ACC112 (cell line): Measurements from ENCODE around the gene TMPRSS9.

Experiments used
- H2AFZ ChIP-seq: fragments of 200-600 bp; sonication (generic); one replicate; pipeline ENCODE4 v1.6.0; 2017; ENCODE audit warnings: antibody characterized with exemption, low read length; ENCODE audit not compliant: unreplicated experiment
- H3K27ac ChIP-seq: fragments of 200-600 bp; sonication (generic); 2 replicates; pipeline ENCODE4 v1.5.1; 2014; ENCODE audit warnings: low read depth, mild to moderate bottlenecking, antibody characterized with exemption, low read length, moderate library complexity
- H3K27me3 ChIP-seq: fragments of 200-600 bp; sonication (generic); 2 replicates; pipeline ENCODE4 v1.6.1; 2014; ENCODE audit warnings: mild to moderate bottlenecking, antibody characterized with exemption, low read length, moderate library complexity, mixed read lengths; ENCODE audit not compliant: insufficient read depth
- H3K36me3 ChIP-seq: fragments of 200-600 bp; sonication (generic); 2 replicates; pipeline ENCODE4 v1.6.1; 2016; ENCODE audit warnings: mild to moderate bottlenecking, antibody characterized with exemption, low read length, moderate library complexity, mixed read lengths; ENCODE audit not compliant: insufficient read depth
- H3K4me1 ChIP-seq: fragments of 200-600 bp; sonication (generic); one replicate; pipeline ENCODE4 v1.6.1; 2016; ENCODE audit warnings: low read length, mixed read lengths; ENCODE audit not compliant: insufficient read depth, unreplicated experiment, control insufficient read depth
- H3K4me3 ChIP-seq: fragments of 200-600 bp; sonication (generic); 2 replicates; pipeline ENCODE4 v1.5.1; 2014; ENCODE audit warnings: mild to moderate bottlenecking, low read depth, low read length
- H3K79me2 ChIP-seq: fragments of 200-600 bp; sonication (generic); one replicate; pipeline ENCODE4 v1.6.0; 2016; ENCODE audit warnings: low read length; ENCODE audit not compliant: control insufficient read depth, unreplicated experiment, insufficient read depth

The TMPRSS9 gene

GRCh38 chr19:2363419-2363818, 3.4 kb downstream of the TMPRSS9 start:
- H3K36me3 ChIP-seq, result no peaks in the 10 kb centered on the region
- no peaks in the 10 kb centered on the region for H3K79me2 ChIP-seq
- H2AFZ ChIP-seq, result no peak overlapping the region
- no peak overlapping the region for H3K4me3 ChIP-seq
- H3K27me3 ChIP-seq, result peaks cover 11% of the 10 kb centered on the region; the same call in 1 of the 2 replicates
- H3K4me1 ChIP-seq, result no peaks in the 10 kb centered on the region
- H3K27ac ChIP-seq, result no peak overlapping the region

- Histone ChIP-seq H3K27me3 (peaks cover 4% of the 10 kb centered on the region; the same call in 1 of the 2 replicates), H3K27ac (no peak overlapping the region), H3K79me2 (no peaks in the 10 kb centered on the region), H2AFZ (no peak overlapping the region), H3K4me3 (no peak overlapping the region), H3K4me1 (no peaks in the 10 kb centered on the region), H3K36me3 (no peaks in the 10 kb centered on the region)
Observed at GRCh38 chr19:2365201-2365970, 5.3 kb downstream of the TMPRSS9 start.

GRCh38 chr19:2371656-2372055, 11.6 kb downstream of the TMPRSS9 start:
- H3K27ac ChIP-seq, result no peak overlapping the region
- no peak overlapping the region for H2AFZ ChIP-seq
- H3K4me1 ChIP-seq, result peaks cover 8% of the 10 kb centered on the region
- no peaks in the 10 kb centered on the region for H3K36me3 ChIP-seq
- H3K4me3 ChIP-seq, result no peak overlapping the region
- H3K79me2 ChIP-seq, result no peaks in the 10 kb centered on the region
- H3K27me3 ChIP-seq, result no peaks in the 10 kb centered on the region

- Histone ChIP-seq H3K36me3 (no peaks in the 10 kb centered on the region), H3K4me1 (peaks cover 8% of the 10 kb centered on the region), H3K27me3 (no peaks in the 10 kb centered on the region), H3K4me3 (no peak overlapping the region), H3K79me2 (no peaks in the 10 kb centered on the region), H3K27ac (no peak overlapping the region), H2AFZ (no peak overlapping the region)
Observed at GRCh38 chr19:2372076-2372612, 12.1 kb downstream of the TMPRSS9 start.

- H3K27me3 ChIP-seq, result no peaks in the 10 kb centered on the region
- no peak overlapping the region for H2AFZ ChIP-seq
- no peak overlapping the region for H3K4me3 ChIP-seq
- no peak overlapping the region for H3K27ac ChIP-seq
- peaks cover 8% of the 10 kb centered on the region for H3K4me1 ChIP-seq
- H3K36me3 ChIP-seq, result no peaks in the 10 kb centered on the region
- H3K79me2 ChIP-seq, result no peaks in the 10 kb centered on the region
Observed at GRCh38 chr19:2374808-2375207, 14.7 kb downstream of the TMPRSS9 start.

GRCh38 chr19:2375353-2376121, 15.5 kb downstream of the TMPRSS9 start:
- H3K27me3 ChIP-seq, result no peaks in the 10 kb centered on the region
- no peak overlapping the region for H3K4me3 ChIP-seq
- H3K79me2 ChIP-seq, result no peaks in the 10 kb centered on the region
- no peak overlapping the region for H3K27ac ChIP-seq
- H3K4me1 ChIP-seq, result peaks cover 8% of the 10 kb centered on the region
- H2AFZ ChIP-seq, result no peak overlapping the region
- no peaks in the 10 kb centered on the region for H3K36me3 ChIP-seq

GRCh38 chr19:2376784-2377519, 16.9 kb downstream of the TMPRSS9 start:
- Histone ChIP-seq H2AFZ (no peak overlapping the region), H3K27ac (no peak overlapping the region), H3K79me2 (no peaks in the 10 kb centered on the region), H3K36me3 (no peaks in the 10 kb centered on the region), H3K27me3 (no peaks in the 10 kb centered on the region), H3K4me3 (no peak overlapping the region), H3K4me1 (no peaks in the 10 kb centered on the region)

GRCh38 chr19:2380567-2380966, 20.5 kb downstream of the TMPRSS9 start:
- peaks cover 3% of the 10 kb centered on the region for H3K4me1 ChIP-seq
- no peak overlapping the region for H3K4me3 ChIP-seq
- no peak overlapping the region for H2AFZ ChIP-seq
- H3K27me3 ChIP-seq, result no peaks in the 10 kb centered on the region
- H3K27ac ChIP-seq, result no peak overlapping the region
- H3K79me2 ChIP-seq, result no peaks in the 10 kb centered on the region
- no peaks in the 10 kb centered on the region for H3K36me3 ChIP-seq

- H2AFZ ChIP-seq, result no peak overlapping the region
- H3K79me2 ChIP-seq, result no peaks in the 10 kb centered on the region
- no peaks in the 10 kb centered on the region for H3K27me3 ChIP-seq
Observed at GRCh38 chr19:2381148-2381820, 21.2 kb downstream of the TMPRSS9 start.

More at GRCh38 chr19:2381148-2381820, 21.2 kb downstream of the TMPRSS9 start:
- H3K4me1 ChIP-seq, result peaks cover 3% of the 10 kb centered on the region
- no peak overlapping the region for H3K4me3 ChIP-seq
- H3K27ac ChIP-seq, result no peak overlapping the region
- H3K36me3 ChIP-seq, result no peaks in the 10 kb centered on the region
